Right atrium auricular region (tissue), 2 donors: ENCODE results near the gene INHBA. TPM values are rescaled to one million over a fixed set of nuclear protein-coding genes. Genes with fewer than 3 reads are reported as not detected.

Experiments used
- DNase-seq: peaks from one replicate; pipeline ENCODE4 v3.0.0-alpha.2; 2019; ENCODE audit warnings: low spot score
- H3K27ac ChIP-seq, 2 donors: fragments of 200-600 bp; sonication (generic); 1 replicate in 1 of 2; 2 replicates in 1 of 2; pipeline ENCODE4 v1.5.1; 2016 to 2019
- H3K27me3 ChIP-seq, 2 donors: fragments of 200-600 bp; sonication (generic); one replicate each; pipeline versions ENCODE4 v1.5.1 to v1.6.0; 2017 to 2019
- H3K36me3 ChIP-seq: fragments of 200-600 bp; sonication (generic); one replicate; pipeline ENCODE4 v1.5.1; 2016
- H3K4me1 ChIP-seq, 2 donors: fragments of 200-600 bp; sonication (generic); one replicate each; pipeline versions ENCODE4 v1.5.1 to v1.6.0; 2017 to 2019
- H3K4me3 ChIP-seq, 2 donors: fragments of 200-600 bp; sonication (generic); 1 replicate in 1 of 2; 2 replicates in 1 of 2; pipeline ENCODE4 v1.5.1; 2017 to 2019; ENCODE audit warnings: mild to moderate bottlenecking in 1 of 2, moderate library complexity in 1 of 2
- H3K9me3 ChIP-seq, 2 donors: fragments of 200-600 bp; sonication (generic); one replicate each; pipeline ENCODE4 v1.5.1; 2019
- CTCF ChIP-seq, 2 donors: fragments of 200-600 bp; sonication (generic); IDR thresholded peaks; one replicate each; pipeline ENCODE4 v1.5.1; 2019; ENCODE audit warnings: antibody characterized with exemption in 2 of 2
- total RNA-seq, 2 donors: library from RNA; depleted of rRNA; stranded (reverse); fragments of >200 nt; gene quantifications; one replicate each; pipeline ENCODE4 v1.1.0, GENCODE V29; 2016

Gene INHBA
- total RNA-seq, 2 donors from 2014 or later = 4.0 to 22.2 TPM

GRCh38 chr7:41691286-41692190 is 11.4 kb downstream of the INHBA start:
- no peak for TF ChIP-seq CTCF (IDR thresholded peaks at IDR 0.05)
- no peak for DNase-seq
- H3K36me3 ChIP-seq = no peaks in the 10 kb centered on the region
- no peak overlapping the region for H3K4me3 ChIP-seq
- H3K9me3 ChIP-seq = no peaks in the 10 kb centered on the region
- H3K27ac ChIP-seq = no peak overlapping the region
- H3K27me3 ChIP-seq = no peaks in the 10 kb centered on the region
- H3K4me1 ChIP-seq = peaks cover 0 to 7% of the 10 kb centered on the region in 2 donors

- Histone ChIP-seq H3K27me3 (no peaks in the 10 kb centered on the region), H3K27ac (no peak overlapping the region)
- no peak for TF ChIP-seq CTCF (IDR thresholded peaks at IDR 0.05)
Measured at GRCh38 chr7:41689815-41690214, 13.1 kb downstream of the INHBA start.

GRCh38 chr7:41688906-41689305 is 14.0 kb downstream of the INHBA start:
- Histone ChIP-seq H3K27me3 (no peaks in the 10 kb centered on the region), H3K9me3 (no peaks in the 10 kb centered on the region), H3K4me1 (peaks cover 0 to 7% of the 10 kb centered on the region in 2 donors), H3K36me3 (no peaks in the 10 kb centered on the region), H3K27ac (no peak overlapping the region), H3K4me3 (no peak overlapping the region)
- DNase-seq = no peak
- TF ChIP-seq CTCF (IDR thresholded peaks at IDR 0.05) = no peak

More at GRCh38 chr7:41689815-41690214, 13.1 kb downstream of the INHBA start:
- no peak for DNase-seq
- H3K9me3 ChIP-seq = no peaks in the 10 kb centered on the region
- H3K4me3 ChIP-seq = no peak overlapping the region
- H3K4me1 ChIP-seq = peaks cover 0 to 7% of the 10 kb centered on the region in 2 donors
- H3K36me3 ChIP-seq = no peaks in the 10 kb centered on the region

- no peaks in the 10 kb centered on the region for H3K36me3 ChIP-seq
Measured at GRCh38 chr7:41688012-41688625, 14.8 kb downstream of the INHBA start.

GRCh38 chr7:41685684-41686083 is 17.2 kb downstream of the INHBA start:
- DNase-seq = no peak
- Histone ChIP-seq H3K27me3 (no peaks in the 10 kb centered on the region), H3K9me3 (no peaks in the 10 kb centered on the region), H3K36me3 (no peaks in the 10 kb centered on the region), H3K27ac (no peak overlapping the region), H3K4me3 (no peak overlapping the region), H3K4me1 (no peaks in the 10 kb centered on the region)
- no peak for TF ChIP-seq CTCF (IDR thresholded peaks at IDR 0.05)

More at GRCh38 chr7:41688012-41688625, 14.8 kb downstream of the INHBA start:
- no peak for TF ChIP-seq CTCF (IDR thresholded peaks at IDR 0.05)
- peaks cover 0 to 5% of the 10 kb centered on the region in 2 donors for H3K4me1 ChIP-seq
- no peak overlapping the region for H3K27ac ChIP-seq
- H3K4me3 ChIP-seq = no peak overlapping the region
- DNase-seq = no peak
- H3K27me3 ChIP-seq = no peaks in the 10 kb centered on the region
- no peaks in the 10 kb centered on the region for H3K9me3 ChIP-seq
